ENCODE data around the gene SEMA3E.
"Not testable (repeated sequence)": the region's sequence is repeated elsewhere in the genome, so short reads cannot be mapped to it uniquely, and the experiment has no call there.

Gene SEMA3E

DNA sequence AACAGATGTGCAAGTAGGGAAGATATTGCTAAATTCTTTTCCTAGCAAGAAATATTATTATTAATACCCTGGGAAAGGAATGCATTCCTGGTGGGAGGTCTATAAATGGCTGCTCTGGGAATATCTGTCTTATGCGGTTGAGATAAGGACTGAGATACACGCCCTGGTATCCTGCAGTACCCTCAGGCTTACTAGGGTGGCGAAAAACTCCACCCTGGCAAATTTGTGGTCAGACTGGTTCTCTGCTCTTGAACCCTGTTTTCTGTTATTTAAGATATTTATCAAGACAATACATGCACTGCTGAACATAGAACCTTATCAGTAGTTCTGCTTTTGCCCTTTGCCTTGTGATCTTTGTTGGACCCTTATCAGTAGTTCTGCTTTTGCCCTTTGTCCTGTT lies 96.4 kb downstream of the SEMA3E start:
- DNase-seq = not testable (repeated sequence)

DNA sequence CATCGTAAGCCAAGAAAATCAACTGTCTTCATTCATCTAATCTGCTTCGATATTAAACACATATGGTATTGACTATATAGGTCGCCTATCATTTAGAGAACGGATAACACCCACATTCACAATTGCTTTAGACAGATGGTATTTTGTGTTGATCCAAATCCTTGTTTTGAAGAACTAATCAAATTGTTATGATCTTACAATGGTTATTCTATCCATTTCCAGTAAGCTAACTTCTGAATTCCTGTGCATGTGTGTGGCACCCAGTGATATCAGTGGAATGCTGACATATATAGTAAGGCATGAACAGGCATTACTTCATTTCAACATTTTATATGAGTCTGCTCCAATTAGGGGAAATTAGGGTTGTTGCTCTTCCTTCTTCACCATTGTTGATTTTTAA lies 98.8 kb downstream of the SEMA3E start:
- no peak for DNase-seq

DNA sequence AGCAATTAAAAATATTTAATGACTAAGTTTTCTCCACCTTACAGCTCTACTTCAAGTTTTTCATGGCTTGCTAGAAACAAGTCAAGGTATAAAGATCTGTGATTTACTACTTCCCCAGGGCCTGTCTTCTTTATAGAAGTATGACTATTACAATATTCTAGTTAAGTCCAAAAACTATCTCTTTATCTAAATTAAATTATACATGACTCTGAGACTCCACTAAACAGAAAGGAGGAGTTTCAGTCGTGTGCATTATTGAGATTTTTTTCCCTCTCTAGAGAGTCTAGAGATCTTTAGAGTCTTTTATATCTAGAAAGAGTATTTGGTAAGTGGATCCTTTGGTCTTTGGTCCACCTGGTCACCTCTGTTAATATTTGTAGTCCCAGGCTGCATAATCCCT lies 100.7 kb downstream of the SEMA3E start:
- no peak for DNase-seq

DNA sequence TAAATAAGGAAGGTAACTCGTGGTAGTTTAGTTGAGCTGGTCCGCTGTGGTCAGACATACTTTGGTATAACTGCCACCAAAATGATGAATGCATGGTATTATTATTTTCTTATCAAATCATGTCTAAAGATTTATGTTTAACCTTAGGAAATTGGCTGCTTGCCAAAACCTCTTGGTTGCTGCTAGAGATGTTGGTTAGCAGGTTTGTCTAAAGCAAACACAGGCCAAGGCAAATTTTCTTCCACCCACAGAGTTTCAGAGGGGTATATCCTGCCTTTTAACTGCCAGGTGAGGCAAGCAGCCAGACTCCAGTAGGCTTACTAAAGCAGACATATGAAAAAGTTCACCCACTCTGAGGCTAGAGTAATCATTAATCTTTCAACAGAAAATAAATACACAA lies 101.4 kb downstream of the SEMA3E start:
- DNase-seq = no peak

DNA sequence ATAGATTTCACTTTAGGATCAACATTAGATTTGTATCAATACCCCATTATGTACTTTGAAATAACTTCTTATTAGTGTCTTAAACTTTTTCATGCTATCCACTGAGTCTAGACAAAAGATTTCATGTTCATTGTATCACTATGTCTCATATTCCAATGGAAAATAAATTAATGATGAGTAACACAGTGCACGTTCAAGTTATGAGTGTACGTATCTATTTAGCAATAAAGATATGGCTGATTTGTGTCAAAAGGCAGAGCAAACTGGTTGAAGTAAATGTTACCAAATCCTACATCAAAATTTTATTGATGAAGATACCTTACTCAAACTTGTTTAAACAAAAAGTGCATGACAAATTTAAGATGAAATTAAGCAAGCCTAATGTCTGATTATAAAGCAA lies 102.4 kb downstream of the SEMA3E start:
- DNase-seq = no peak

DNA sequence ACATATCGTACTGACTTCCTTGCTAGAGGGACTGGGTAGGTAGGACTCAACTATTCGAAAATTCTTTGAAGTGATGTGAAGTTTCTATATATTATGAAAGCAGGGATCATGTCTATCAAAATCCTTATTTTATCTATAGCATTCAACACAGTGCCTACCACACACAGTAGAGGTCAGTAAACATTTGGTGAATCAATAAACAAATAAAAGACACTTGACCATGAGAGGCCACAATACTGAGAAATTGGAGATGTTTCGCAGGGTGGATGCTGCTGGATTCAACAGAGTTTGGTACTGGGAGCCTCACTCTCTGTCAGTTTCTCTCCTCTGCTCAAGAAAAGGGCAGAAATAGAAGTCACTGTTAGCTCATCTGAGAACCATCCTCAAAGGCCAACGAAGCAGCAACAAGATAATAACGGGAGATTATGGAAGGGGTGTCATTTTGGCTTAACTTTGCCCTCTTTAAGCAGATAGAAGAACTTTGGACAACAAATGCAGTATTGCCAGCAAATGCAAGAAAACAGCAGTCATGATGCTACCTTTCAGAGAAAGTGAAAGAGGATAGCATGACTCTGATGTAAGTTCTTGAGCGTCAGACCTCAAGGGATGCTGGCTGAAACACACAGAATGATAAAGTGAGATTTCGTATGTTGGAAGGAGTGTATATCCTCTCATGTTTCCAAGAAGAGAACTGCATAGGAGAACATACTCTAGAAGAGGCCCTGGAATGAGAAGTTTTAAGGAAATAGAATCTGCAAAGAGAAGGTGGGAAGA lies 107.6 kb downstream of the SEMA3E start:
- no peak for DNase-seq

DNA sequence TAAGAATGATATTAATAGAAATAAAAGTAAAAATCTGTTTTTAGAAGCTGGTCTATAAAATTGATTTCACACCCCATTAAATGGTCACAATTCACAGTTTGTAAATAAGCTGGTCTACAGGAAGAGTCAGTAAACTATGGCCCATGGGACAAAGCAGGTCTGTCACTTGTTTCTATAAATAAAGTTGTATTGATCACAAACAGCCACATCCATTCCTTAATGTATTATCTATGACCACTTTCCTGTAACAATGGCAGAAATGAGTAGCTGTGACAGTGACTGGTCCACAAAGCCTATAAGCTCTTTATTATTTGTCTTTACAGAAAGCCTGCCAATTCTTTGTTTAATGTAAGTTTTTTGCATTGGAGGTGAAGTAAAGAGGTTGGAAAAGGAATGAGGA lies 114.5 kb downstream of the SEMA3E start:
- DNase-seq = no peak

DNA sequence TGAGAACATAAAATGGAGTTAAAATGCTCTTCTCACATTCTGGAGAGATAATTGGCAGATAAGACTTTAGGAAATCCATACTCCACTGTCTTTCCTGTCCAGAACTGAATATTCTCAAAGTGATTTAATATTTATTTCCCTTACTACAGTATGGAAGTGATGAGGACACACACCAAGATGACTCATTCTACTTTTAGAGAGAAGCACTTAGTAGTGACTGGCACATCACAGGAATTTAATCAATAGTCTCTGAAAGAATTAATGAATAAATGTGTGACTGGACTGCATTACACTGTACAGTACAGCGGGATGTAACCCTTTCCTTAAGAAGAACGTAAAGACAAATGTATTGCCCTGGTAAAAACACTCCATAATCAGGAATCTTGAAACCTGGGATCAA lies 116.7 kb downstream of the SEMA3E start:
- no peak for DNase-seq

DNA sequence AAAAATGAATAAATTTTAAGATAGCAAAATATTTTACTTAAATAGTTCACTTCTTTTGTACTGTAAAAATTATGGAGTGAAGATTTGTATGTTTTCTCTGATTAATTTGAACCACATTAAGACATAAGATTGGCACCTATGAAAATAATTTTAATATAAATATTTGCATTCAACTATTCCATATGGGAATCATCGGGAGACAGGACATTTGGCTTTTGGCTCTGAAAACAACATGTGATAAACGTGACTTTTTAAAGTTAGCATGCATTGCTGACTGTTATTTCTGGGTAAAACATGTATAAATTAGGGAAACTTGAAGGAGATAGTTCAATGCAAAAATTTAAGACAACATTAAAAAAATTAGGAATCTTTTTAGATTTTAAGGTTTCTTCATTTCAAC lies 117.2 kb downstream of the SEMA3E start:
- DNase-seq = no peak

DNA sequence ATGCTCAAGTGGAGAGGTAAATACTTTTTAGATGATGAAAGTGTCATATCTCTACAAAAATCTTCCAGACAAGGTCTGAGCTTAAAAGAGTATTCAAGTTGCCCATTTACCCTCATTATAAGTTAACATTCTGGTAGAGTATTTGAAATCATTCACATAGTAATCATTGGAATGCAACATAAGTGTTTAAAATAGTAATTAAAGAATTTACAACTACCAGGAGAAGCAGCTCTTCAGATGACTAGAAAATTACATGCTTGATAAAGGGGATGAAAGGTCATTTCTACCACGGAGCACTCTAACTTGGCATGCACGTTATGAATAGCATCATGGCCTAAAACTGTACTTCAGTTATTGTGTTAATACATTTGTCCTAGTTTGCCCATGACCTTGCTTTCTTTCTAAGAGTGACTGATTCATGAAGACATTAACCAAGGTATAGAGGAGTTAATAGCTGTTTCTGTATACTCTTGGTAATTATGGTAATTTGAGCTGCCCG lies 120.0 kb downstream of the SEMA3E start:
- no peak for DNase-seq

DNA sequence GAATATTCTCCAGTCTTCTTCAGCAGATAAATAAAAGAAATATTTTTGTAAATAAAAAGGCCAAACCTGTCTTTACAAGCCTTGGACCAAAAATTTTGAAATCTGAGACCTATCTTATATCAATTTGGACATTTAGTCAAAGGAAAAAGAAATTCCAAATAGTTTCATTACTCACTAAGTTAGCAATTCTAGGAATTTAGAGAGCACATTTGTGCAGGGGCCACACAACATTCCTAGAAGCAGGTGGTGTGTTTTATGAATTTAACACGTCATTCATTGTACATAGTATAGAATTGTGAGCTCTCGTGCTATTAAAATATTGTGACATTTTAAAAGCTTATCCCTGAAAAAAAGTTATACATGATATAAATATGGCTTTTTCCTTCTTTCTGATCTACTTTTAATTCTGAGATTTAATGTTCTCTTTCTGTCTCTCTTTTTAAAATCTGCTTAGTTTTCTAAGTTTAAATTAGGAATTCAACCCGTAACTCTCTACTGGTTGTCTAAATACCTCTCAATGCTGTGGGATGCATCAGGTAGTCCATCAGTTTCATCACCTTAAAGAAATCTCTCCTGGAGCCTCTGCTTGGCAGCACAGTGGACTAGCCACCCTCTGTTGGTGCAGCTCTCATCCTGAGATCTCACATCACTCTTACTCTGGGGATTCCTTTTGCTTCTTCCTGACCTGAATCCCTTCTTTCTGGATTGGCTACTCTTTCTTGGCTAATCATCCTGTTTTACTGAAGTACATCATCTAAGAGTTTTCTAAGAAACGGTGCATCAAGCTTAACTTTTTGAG lies 124.5 kb downstream of the SEMA3E start:
- DNase-seq = no peak

DNA sequence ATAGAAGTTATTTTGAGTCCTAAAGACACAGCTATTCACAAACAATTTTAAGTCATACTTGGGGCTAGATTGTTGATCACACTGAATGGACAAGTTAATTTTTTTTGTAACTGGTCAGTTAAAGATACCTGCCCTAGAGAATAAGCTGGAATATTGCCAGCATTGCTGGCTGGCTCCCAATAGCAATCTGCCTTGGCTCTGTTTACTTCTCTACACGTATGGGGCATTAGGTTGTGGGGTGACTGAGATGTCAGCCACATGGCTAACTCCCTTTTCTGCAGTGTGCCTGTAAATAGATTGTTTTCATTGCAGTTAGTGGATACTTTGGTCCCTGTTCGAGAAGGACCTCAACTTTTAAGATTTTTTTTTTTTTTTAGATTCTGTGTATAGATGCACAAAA lies 128.2 kb downstream of the SEMA3E start:
- no peak for DNase-seq

DNA sequence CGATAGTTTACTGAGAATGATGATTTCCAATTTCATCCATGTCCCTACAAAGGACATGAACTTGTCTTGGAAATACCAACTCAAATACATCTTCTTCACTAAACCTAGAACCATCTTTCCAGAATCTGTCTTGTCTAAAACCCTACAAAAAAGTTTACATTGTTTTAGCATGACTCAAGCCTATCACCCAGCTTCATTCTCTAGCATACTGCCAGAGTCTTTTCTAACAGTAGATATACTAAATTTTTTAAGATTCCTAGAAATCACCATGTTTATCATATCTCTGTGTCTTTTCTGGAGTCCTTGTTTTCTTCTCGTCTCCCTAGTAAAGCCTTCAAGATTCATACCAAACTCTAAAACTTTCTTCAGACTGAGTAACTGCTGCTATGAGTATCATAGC lies 129.7 kb downstream of the SEMA3E start:
- no peak for DNase-seq

DNA sequence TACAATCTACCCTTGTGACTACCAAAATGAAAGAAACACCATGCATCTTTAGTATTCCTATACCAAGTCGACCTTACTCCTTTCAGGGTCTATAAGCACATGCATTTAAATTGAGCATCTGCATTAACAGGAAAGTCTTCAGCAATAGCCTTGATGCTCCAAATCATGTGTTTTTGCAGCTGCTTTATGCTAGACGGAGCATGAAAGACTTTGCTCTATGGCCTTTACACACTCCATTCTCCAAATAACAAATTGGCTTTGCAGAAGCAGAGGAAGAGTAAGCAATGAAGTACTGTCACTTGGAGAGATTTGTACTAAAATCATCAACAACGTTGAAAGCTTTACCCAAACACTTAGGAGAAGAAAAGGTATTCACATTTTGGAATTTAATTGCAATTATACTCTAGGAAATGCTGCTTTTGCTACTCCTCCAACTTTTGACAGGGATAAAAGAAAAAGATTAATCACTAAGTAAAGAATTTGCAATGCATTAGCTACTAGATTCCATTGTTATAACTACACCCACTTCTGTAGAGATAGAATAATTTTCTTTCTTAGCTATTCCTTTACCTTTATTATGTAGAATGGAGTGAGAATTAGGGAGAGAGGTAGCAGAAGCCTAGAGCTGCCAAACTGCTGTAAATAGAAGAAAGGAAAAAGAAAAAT lies 131.8 kb downstream of the SEMA3E start:
- no peak for DNase-seq

DNA sequence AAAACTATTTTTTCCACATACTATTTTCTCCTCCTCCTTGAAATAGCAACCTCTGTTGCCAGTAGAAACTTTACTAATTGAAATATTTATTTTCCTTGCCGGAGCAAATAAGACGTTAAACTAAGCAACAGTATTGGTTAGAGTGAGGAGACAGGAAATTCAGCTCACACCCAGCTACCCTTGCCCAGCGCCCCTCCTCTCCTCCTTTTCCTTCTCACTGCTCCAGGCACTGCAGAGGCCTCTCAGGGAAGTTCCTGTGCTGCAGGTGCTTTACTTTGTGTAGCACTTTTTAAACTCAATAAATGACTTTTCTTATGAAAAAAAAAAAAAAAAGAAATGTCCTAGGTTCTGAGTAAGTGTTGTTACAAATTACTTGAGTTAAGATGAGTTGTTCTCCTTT lies 134.0 kb downstream of the SEMA3E start:
- DNase-seq = no peak

DNA sequence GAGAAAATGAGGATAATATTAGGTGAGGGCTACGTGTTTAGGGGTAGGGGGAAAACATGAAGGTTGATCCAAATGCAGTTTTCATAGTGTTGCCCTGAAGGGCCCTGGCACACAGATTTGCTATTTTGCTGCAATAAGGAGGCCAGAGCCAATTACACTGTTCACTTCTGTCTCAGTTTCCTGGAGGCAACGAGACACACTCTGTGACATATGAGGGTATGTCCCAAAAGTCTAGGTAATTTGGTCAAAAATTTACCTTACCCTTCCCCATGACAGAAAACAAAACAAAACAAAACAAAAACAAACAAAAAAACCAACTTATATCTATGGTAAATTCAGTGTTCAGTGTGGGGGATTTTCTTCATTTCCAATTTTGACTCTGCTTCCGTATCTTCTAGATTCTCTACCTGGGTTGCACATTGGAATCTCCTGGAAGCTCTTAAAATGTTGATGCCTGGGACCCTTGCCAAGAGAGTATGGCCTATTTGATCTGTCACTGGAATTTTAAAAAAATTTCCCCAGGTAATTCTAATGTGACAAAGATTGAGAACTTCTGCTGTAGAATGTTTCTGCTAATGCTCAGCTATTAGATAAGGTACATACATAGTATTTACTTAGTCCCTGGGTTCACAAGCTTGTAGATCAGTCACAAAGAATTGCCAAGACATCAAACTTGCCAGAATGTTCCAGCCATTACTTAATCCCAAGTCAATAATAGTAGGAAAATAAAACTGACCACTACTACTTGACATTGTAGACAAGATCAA lies 139.5 kb downstream of the SEMA3E start:
- no peak for DNase-seq

DNA sequence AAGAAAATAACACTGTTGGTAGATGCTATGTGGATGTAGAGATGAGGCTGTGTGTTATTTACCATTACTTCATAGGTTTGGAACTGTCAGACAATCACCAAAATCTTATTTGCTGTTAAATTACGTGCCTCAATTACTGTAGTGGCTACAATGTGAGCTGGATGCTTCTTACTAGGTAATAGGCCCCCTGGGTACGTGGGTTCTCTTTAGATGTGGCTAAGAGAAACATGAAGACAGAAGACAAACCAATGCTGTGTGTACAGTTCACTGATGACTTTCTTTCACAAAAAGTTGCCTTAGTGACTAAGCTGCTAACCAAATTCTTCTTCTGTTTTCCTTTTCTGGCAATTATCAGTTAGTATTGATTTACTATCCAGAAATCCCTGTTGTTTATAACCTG lies 144.6 kb downstream of the SEMA3E start:
- DNase-seq = no peak

DNA sequence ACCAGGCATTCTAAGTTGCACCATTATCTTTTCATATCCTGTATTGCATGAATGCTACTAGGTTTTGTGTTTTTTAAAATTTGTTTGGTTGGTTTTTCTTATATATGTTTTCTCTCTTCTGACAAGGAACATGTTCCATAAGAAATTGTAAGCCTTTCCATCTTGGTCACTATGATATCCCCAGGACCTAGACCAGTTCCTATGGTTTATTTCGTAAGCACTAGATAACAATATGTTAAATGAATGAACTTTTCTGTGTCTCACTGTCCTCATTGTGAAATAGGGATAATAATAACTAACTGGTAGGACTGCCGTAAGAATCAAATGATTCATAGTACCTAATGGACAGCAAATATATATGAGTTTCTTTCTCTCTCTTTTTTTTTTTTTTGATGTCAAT lies 146.3 kb downstream of the SEMA3E start:
- DNase-seq = no peak

DNA sequence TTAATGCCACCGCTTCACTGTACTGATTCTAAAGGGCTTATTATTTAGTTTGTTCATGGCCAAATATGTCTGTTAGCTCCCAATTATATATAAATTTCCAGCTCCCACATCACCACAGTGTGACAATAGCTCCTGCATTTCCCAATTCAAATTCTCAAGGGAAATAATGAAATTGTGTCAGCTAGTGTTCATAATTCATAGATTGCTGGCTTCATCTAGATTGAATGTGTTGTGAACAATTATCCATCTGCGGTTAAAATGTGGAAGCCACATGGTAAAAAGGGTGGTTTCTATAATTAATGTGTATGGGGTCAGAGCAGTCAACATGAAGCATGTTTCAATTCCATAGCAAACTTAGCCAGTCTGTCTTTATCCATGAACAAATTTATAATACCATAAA lies 154.3 kb downstream of the SEMA3E start:
- no peak for DNase-seq

DNA sequence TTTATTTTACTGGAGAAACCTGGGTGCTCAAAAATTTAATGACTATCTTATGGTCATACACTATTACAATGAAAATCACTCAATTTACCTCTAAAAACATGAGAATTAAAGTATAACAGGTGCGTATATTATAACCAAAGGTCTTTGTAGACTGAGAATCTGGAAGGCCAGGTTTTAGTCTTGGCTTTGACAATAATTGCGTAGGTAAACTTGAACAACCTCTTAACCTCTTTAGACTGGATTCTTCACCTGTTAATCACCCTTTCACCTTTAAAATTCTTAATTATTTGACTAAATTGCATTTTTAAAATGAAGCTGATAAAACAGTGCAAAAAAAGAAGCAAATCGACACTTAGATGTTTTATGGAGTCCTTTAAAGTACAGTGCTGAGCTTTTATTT lies 156.1 kb downstream of the SEMA3E start:
- no peak for DNase-seq

DNA sequence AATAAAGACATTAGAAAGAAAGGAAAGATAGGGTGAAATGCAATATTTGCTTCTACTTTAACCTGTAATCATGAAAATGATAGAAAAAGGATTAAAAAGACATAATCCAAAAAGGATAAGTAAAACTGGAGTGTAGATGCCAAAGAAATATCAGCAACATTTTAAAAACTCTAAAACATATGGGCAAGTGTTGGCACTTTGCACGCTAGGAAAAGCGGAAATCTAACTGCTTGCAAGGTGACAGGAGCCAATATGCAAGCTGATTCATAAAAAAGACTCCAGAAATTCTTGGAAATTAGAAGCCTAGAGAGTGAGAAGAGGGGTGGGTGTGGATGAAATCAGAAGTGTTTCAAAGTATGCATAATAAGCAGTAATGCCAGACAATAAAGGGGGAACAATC lies 161.1 kb downstream of the SEMA3E start:
- no peak for DNase-seq

DNA sequence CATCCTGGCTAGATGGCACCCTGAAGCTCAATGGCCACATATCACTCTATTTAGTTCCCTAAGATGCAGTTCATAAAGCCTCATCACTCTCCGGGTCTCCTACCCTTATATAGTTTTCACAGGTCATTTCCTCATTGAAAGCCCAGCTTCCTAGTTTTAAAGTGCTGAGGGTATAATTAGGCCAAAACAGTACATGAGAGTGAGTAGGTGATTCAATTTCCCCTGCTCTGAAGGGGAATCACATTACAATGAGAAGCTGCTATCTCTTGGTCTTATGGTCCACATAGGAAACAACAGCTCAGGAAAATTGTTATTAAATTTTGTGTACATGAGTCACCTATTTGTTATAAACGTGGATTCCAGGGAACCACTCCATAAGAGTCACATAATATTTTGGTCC lies 162.0 kb downstream of the SEMA3E start:
- no peak for DNase-seq

DNA sequence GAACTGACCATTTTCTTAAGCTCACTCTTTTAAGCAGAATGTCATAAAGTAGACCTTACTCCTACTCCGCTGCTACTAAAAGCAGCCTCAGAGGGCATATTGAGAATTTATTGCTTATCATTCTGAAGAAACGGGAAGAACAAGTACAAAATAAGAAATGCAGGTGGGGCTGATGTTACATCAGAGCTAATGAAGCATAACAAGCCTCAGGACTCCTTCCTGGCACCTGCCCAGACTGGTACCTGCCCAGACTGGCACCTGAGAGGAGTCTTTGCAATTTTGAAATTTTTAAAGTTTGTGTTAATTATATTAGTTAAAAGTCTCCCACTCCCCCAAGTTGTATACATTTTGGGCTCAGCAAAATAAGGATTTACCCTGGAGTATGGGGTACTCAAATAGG lies 162.4 kb downstream of the SEMA3E start:
- no peak for DNase-seq
